Lower lobe of right lung (tissue), 2 donors: Measurements from ENCODE around the gene CORO7. TPM values are rescaled to one million over a fixed set of nuclear protein-coding genes. Genes with fewer than 3 reads are reported as not detected.

Source experiments
- ATAC-seq, 2 donors: fragments of 200-7000 bp; cut with Tn5 transposase; one replicate each; pipeline ENCODE4 v1.9.1; 2020 to 2022; ENCODE audit warnings: mild to moderate bottlenecking in 2 of 2, moderate library complexity in 2 of 2
- DNase-seq: peaks from one replicate; pipeline ENCODE4 v3.0.0-alpha.2; 2020
- H3K27ac ChIP-seq: fragments of 200-600 bp; one replicate; pipeline ENCODE4 v1.8.0; 2022
- H3K27me3 ChIP-seq: fragments of 200-600 bp; one replicate; pipeline ENCODE4 v1.8.0; 2022; ENCODE audit warnings: low read depth
- H3K36me3 ChIP-seq: fragments of 200-600 bp; one replicate; pipeline ENCODE4 v1.8.0; 2022; ENCODE audit warnings: mild to moderate bottlenecking
- H3K4me1 ChIP-seq: fragments of 200-600 bp; one replicate; pipeline ENCODE4 v1.8.0; 2022
- H3K4me3 ChIP-seq: fragments of 200-600 bp; one replicate; pipeline ENCODE4 v1.8.0; 2022; ENCODE audit warnings: mild to moderate bottlenecking
- H3K9me3 ChIP-seq: fragments of 200-600 bp; one replicate; pipeline ENCODE4 v1.8.0; 2022
- intact Hi-C: fragments of 100-400 bp; cut with DNase I; formaldehyde crosslinking; loops from one replicate; pipeline ENCODE4 v1.11.0; 2022
- total RNA-seq: library from RNA; stranded (reverse); fragmentation: NEBNext Ultra II Directional; extraction: Animal tissue kit (Norgen Biotek cat#: 25700); gene quantifications from one replicate; pipeline ENCODE4 v1.2.1, GENCODE V29; 2021
- TF ChIP-seq, protein P1 (sequence below): fragments of 200-600 bp; IDR thresholded peaks from one replicate; pipeline ENCODE4 v1.8.0; 2022; ENCODE audit warnings: antibody characterized with exemption, mild to moderate bottlenecking
- donor health status: DM: no; HTN: yes; CAD: no; lungs with severe emphysema.

The CORO7 gene
- total RNA-seq, 1 donor from 2014 or later = 58.5 TPM

DNA sequence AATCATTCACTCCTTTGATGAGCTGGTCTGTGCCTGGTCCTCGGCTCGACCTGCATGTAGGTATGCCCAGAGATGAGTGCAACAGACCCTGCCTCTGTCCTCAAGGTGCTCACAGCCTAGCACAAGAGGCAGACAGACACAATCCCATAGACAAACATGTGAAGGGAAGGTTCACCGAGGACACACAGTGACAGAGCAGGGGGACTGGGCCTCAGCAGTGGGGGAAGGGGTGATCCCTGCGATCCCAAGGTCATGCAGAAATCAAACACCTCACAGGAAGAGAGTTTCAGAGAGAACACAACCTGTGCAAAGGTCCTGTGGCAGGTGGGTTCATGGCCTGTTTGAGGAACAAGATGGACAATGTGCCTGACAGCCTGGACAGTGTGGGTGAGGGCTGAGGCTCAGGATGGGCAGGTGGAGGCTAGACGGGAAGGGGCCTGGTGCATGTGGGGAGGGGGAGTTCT lies 49.0 kb downstream of the CORO7 start:
- TF ChIP-seq, protein P1, sequence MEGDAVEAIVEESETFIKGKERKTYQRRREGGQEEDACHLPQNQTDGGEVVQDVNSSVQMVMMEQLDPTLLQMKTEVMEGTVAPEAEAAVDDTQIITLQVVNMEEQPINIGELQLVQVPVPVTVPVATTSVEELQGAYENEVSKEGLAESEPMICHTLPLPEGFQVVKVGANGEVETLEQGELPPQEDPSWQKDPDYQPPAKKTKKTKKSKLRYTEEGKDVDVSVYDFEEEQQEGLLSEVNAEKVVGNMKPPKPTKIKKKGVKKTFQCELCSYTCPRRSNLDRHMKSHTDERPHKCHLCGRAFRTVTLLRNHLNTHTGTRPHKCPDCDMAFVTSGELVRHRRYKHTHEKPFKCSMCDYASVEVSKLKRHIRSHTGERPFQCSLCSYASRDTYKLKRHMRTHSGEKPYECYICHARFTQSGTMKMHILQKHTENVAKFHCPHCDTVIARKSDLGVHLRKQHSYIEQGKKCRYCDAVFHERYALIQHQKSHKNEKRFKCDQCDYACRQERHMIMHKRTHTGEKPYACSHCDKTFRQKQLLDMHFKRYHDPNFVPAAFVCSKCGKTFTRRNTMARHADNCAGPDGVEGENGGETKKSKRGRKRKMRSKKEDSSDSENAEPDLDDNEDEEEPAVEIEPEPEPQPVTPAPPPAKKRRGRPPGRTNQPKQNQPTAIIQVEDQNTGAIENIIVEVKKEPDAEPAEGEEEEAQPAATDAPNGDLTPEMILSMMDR = no peak
- no peak for ATAC-seq
- intact Hi-C loops = no loop called here

DNA sequence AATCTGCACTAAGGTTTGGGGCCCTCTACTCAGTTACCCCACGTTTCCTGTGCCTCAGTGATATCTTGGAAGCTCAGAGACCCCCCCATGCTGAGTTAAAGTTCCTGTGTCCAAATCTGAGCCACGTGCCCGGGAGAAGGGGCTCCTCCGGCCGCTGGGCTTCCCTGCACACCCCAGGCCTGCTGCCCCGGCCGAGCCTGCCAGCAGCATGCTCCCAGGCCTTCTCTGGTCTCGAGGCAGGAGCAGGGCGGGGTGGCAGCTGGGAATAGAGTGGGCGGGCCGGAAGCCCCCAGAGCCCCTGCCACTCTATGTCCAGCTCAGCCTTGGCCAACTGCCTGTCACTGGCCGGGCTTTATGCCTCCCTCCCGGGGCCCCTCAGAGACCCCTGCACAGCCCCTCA lies 50.4 kb downstream of the CORO7 start:
- peaks cover 23% of the 10 kb centered on the region for H3K4me1 ChIP-seq
- H3K27ac ChIP-seq = no peak overlapping the region
- H3K4me3 ChIP-seq = no peak overlapping the region
- DNase-seq = no peak
- H3K9me3 ChIP-seq = no peaks in the 10 kb centered on the region
- intact Hi-C loops = no loop called here
- TF ChIP-seq, protein P1 = no peak
- no peaks in the 10 kb centered on the region for H3K27me3 ChIP-seq
- ATAC-seq = no peak
- peaks cover 45% of the 10 kb centered on the region for H3K36me3 ChIP-seq

More for the DNA sequence above, 49.0 kb downstream of the CORO7 start:
- Histone ChIP-seq H3K9me3 (no peaks in the 10 kb centered on the region), H3K36me3 (peaks cover 31% of the 10 kb centered on the region), H3K4me1 (peaks cover 32% of the 10 kb centered on the region), H3K27ac (no peak overlapping the region), H3K4me3 (no peak overlapping the region), H3K27me3 (no peaks in the 10 kb centered on the region)
- no peak for DNase-seq

DNA sequence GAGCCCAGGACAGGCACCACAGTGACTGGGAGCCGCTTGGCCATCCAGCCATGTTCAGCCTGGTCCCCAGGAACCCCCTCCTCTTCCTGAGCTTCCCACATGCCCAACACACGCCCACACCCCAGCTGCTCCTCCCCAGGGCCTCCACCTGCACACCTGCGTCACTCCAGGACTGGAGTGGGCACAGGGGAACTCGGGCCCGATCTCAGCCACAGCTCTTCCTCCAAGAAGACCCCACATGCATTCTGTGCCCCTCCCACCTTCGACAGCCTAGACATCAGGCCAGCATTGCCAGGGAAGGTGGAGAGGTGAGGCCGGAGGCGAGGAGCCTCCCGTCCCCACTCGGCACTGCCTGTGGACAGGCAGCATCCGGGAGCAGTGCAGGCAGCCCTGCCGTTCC lies 50.8 kb downstream of the CORO7 start:
- Histone ChIP-seq H3K27ac (no peak overlapping the region), H3K27me3 (no peaks in the 10 kb centered on the region), H3K9me3 (no peaks in the 10 kb centered on the region), H3K4me1 (peaks cover 19% of the 10 kb centered on the region), H3K36me3 (peaks cover 48% of the 10 kb centered on the region), H3K4me3 (no peak overlapping the region)
- TF ChIP-seq, protein P1 = no peak
- no peak for DNase-seq
- no peak for ATAC-seq
- intact Hi-C loops = no loop called here

DNA sequence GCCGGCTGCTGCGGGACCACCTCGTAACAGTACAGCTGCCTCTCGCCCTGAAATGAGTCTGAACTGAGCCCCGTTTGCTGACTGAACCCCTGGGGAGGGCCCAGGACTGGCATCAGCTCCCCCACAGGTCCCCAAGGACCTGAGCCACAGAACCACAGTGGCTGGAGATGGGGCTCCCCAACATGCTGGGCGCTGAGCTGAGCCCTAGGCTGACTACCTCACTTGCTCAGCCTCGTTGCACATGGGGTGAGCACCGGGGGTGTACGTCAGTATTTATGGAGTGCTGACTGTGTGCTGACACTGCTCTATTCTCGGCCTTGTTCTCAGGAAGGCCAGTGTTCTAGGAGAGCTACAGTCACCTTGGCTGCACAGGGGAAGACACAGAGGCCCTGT lies 51.4 kb downstream of the CORO7 start:
- no peak for DNase-seq
- Histone ChIP-seq H3K27ac (no peak overlapping the region), H3K9me3 (no peaks in the 10 kb centered on the region), H3K36me3 (peaks cover 52% of the 10 kb centered on the region), H3K4me3 (no peak overlapping the region), H3K4me1 (peaks cover 13% of the 10 kb centered on the region), H3K27me3 (no peaks in the 10 kb centered on the region)
- TF ChIP-seq, protein P1 = no peak
- no peak for ATAC-seq
- intact Hi-C loops = no loop called here

DNA sequence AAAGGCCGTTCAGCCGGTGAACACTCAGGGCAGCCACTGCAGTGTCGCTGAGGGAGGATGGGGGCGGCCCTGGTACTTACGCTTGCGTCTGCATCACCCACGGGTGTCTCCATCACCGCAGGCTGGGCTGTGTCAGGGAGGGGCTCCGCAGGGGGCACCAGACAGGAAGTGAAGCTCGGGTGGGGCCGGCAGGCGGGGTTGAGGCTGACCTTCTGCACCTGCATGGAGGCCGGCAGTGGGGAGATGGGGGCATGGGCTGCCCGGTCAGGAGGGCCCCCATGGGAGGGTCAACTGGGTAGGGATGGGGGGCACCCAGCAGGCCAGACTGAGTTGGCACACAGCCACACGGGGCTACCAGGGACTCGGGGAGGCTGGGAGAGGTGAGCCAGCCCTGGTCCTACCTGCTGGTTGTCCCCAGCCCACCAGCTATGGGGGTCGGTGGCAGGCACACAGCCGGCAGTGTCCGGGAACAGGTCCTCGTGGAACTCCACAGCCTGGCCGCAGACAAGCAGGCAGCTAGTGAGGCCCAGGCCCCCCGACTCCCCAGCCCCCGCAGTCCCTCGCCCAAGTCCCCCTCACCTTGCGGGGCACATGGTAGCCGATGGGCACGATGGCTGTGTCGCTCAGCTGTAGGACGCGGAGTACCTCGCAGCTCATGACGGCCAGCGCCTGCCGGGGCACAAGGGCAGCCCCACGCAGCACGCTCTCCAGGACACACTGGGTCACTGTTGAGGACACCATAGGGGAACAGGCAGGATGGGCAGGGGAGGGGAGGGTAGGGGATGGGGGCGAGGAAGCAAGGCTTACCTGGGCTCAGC lies 52.0 kb downstream of the CORO7 start:
- TF ChIP-seq, protein P1 = no peak
- ATAC-seq (no peak), DNase-seq (no peak)
- Histone ChIP-seq H3K4me1 (peaks cover 10% of the 10 kb centered on the region), H3K36me3 (peaks cover 54% of the 10 kb centered on the region), H3K27ac (no peak overlapping the region), H3K27me3 (no peaks in the 10 kb centered on the region), H3K4me3 (no peak overlapping the region), H3K9me3 (no peaks in the 10 kb centered on the region)
- intact Hi-C loops = loop anchor here (5.0 kb wide), 1 partner anchor 38 kb away; no protein-coding TSS in a partner anchor
